Keratinocyte (primary cell): Measurements from ENCODE around the gene ME2. TPM values are rescaled to one million over a fixed set of nuclear protein-coding genes. Genes with fewer than 3 reads are reported as not detected.

ENCODE experiments used
- DNase-seq: peaks from one replicate; pipeline ENCODE4 v3.0.0-alpha.2; 2011; ENCODE audit warnings: low read depth, missing footprints, low spot score
- FAIRE-seq: peaks from 2 replicates; lab custom pipeline; 2011; peaks lifted over from hg19 to GRCh38; lab: Jason Lieb, UNC
- H2AFZ ChIP-seq: 2 replicates; pipeline ENCODE4 v1.6.0; 2012; ENCODE audit warnings: low read length, control low read depth, inconsistent platforms; ENCODE audit not compliant: control insufficient read depth
- H3K27ac ChIP-seq: 2 replicates; pipeline ENCODE4 v1.5.1; 2011; ENCODE audit warnings: low read length; ENCODE audit not compliant: control insufficient read depth, insufficient read depth
- H3K27me3 ChIP-seq: 3 replicates; pipeline ENCODE4 v1.6.0; 2011; ENCODE audit warnings: low read length; ENCODE audit not compliant: control insufficient read depth, insufficient read depth; ENCODE audit errors: extremely low read depth
- H3K36me3 ChIP-seq, 2 experiments: 2 replicates in 1 of 2; 3 replicates in 1 of 2; pipeline ENCODE4 v1.5.1; 2011; ENCODE audit warnings: low read length in 2 of 2, mild to moderate bottlenecking in 1 of 2; ENCODE audit not compliant: control insufficient read depth in 2 of 2, insufficient read depth in 2 of 2; ENCODE audit errors: extremely low read depth in 1 of 2
- H3K4me1 ChIP-seq: 3 replicates; pipeline ENCODE4 v1.5.1; 2011; ENCODE audit warnings: low read length; ENCODE audit not compliant: control insufficient read depth, insufficient read depth; ENCODE audit errors: extremely low read depth
- H3K4me2 ChIP-seq: 3 replicates; pipeline ENCODE4 v1.6.0; 2011; ENCODE audit warnings: low read depth, low read length; ENCODE audit not compliant: control insufficient read depth, insufficient read depth; ENCODE audit errors: extremely low read depth
- H3K4me3 ChIP-seq, 3 experiments: fragments of 200-600 bp in 1 of 3; sonication (generic) in 1 of 3; 2 replicates in 2 of 3; 3 replicates in 1 of 3; pipeline ENCODE4 v1.5.1; 2011 to 2016; ENCODE audit warnings: low read length in 3 of 3, mild to moderate bottlenecking in 3 of 3, control low read depth in 2 of 3, inconsistent platforms in 1 of 3, low read depth in 1 of 3, mixed read lengths in 1 of 3, mixed run types in 1 of 3, moderate library complexity in 1 of 3; ENCODE audit not compliant: control insufficient read depth in 2 of 3, insufficient read depth in 2 of 3; ENCODE audit errors: extremely low read depth in 1 of 3
- H3K79me2 ChIP-seq: 2 replicates; pipeline ENCODE4 v1.6.0; 2012; ENCODE audit warnings: low read length; ENCODE audit not compliant: control insufficient read depth, insufficient read depth
- H3K9ac ChIP-seq: 3 replicates; pipeline ENCODE4 v1.6.0; 2011; ENCODE audit warnings: low read length; ENCODE audit not compliant: control insufficient read depth, insufficient read depth; ENCODE audit errors: extremely low read depth
- H3K9me1 ChIP-seq: 3 replicates; pipeline ENCODE4 v1.6.0; 2011; ENCODE audit warnings: low read length; ENCODE audit not compliant: control insufficient read depth, insufficient read depth; ENCODE audit errors: extremely low read depth
- H3K9me3 ChIP-seq: 2 replicates; pipeline ENCODE4 v1.5.1; 2012; ENCODE audit warnings: low read depth, low read length; ENCODE audit not compliant: control insufficient read depth
- H4K20me1 ChIP-seq: 3 replicates; pipeline ENCODE4 v1.6.0; 2011; ENCODE audit warnings: low read length; ENCODE audit not compliant: control insufficient read depth, insufficient read depth; ENCODE audit errors: extremely low read depth
- EZH2 ChIP-seq: IDR thresholded peaks from one replicate; pipeline ENCODE4 v1.6.1; 2012; ENCODE audit warnings: inconsistent platforms, mild to moderate bottlenecking, low read length, moderate library complexity
- dilution Hi-C: fragments of 300-500 bp; cut with MboI; formaldehyde crosslinking; loops from one replicate; pipeline ENCODE4 v1.7.0; 2020; ENCODE audit warnings: low sequenced_read_pairs; ENCODE audit not compliant: extremely low pct_ligation_motif_present
- polyA plus RNA-seq, 5 experiments: library from polyadenylated mRNA; depleted of rRNA in 3 of 5; stranded (reverse) in 3 of 5; stranded (forward) in 1 of 5; unstranded in 1 of 5; fragments of >200 nt; gene quantifications; 1 replicate in 1 of 5; 2 replicates in 3 of 5; 3 replicates in 1 of 5; pipeline versions ENCODE4 v1.2.1 to v1.2.3, GENCODE V29; 2011 to 2012; ENCODE audit warnings: missing spikeins in 2 of 5, low read depth in 1 of 5, low replicate concordance in 1 of 5
- TF ChIP-seq, protein P1 (sequence below), 3 experiments: IDR thresholded peaks in 1 of 3; conservative IDR thresholded peaks in 1 of 3; optimal IDR thresholded peaks in 1 of 3; 2 replicates in 2 of 3; 3 replicates in 1 of 3; pipeline versions ENCODE3 to v1.5.1; 2011; ENCODE audit warnings: low read length in 3 of 3, mild to moderate bottlenecking in 3 of 3, moderate library complexity in 2 of 3, control low read depth in 1 of 3, inconsistent platforms in 1 of 3; ENCODE audit not compliant: insufficient read depth in 2 of 3; ENCODE audit errors: extremely low read depth in 1 of 3

ME2 gene
- polyA plus RNA-seq, 1 donor (not counting 4 experiments of a cell fraction or from before 2014, with no cell fraction given), result 72.0 TPM

GRCh38 chr18:50886929-50887328 is 8.0 kb downstream of the ME2 start:
- FAIRE-seq (no peak), DNase-seq (no peak)
- Histone ChIP-seq H3K4me2 (no peak overlapping the region), H3K79me2 (peaks cover 21% of the 10 kb centered on the region), H3K9me3 (no peaks in the 10 kb centered on the region), H2AFZ (no peak overlapping the region), H3K4me3 (no peak overlapping the region), H3K27me3 (no peaks in the 10 kb centered on the region), H3K27ac (no peak overlapping the region), H4K20me1 (peaks cover 2% of the 10 kb centered on the region), H3K9me1 (no peaks in the 10 kb centered on the region), H3K9ac (no peak overlapping the region), H3K36me3 (peaks cover 0 to 2% of the 10 kb centered on the region in 2 experiments), H3K4me1 (no peaks in the 10 kb centered on the region)
- TF ChIP-seq EZH2, result no peak
- TF ChIP-seq, protein P1, sequence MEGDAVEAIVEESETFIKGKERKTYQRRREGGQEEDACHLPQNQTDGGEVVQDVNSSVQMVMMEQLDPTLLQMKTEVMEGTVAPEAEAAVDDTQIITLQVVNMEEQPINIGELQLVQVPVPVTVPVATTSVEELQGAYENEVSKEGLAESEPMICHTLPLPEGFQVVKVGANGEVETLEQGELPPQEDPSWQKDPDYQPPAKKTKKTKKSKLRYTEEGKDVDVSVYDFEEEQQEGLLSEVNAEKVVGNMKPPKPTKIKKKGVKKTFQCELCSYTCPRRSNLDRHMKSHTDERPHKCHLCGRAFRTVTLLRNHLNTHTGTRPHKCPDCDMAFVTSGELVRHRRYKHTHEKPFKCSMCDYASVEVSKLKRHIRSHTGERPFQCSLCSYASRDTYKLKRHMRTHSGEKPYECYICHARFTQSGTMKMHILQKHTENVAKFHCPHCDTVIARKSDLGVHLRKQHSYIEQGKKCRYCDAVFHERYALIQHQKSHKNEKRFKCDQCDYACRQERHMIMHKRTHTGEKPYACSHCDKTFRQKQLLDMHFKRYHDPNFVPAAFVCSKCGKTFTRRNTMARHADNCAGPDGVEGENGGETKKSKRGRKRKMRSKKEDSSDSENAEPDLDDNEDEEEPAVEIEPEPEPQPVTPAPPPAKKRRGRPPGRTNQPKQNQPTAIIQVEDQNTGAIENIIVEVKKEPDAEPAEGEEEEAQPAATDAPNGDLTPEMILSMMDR (optimal IDR thresholded peaks at IDR 0.05 in 1 of 3, IDR thresholded peaks at IDR 0.05 in 1 of 3, conservative IDR thresholded peaks at IDR 0.05 in 1 of 3; ENCODE audit: extremely low read depth in 1 of 3, insufficient read depth in 2 of 3, low read length in 3 of 3), result no peak
- dilution Hi-C loops, result no loop called here

- H3K27me3 ChIP-seq, result no peaks in the 10 kb centered on the region
- H3K4me3 ChIP-seq, result no peak overlapping the region
- no peaks in the 10 kb centered on the region for H3K4me1 ChIP-seq
- H3K36me3 ChIP-seq, result peaks cover 3 to 8% of the 10 kb centered on the region in 2 experiments
- H3K79me2 ChIP-seq, result peaks cover 2% of the 10 kb centered on the region
- TF ChIP-seq, protein P1 (optimal IDR thresholded peaks at IDR 0.05 in 1 of 3, IDR thresholded peaks at IDR 0.05 in 1 of 3, conservative IDR thresholded peaks at IDR 0.05 in 1 of 3; ENCODE audit: extremely low read depth in 1 of 3, insufficient read depth in 2 of 3, low read length in 3 of 3), result no peak
- no peak for TF ChIP-seq EZH2
- DNase-seq, result no peak
- no peak for FAIRE-seq
- no peak overlapping the region for H3K27ac ChIP-seq
- no peaks in the 10 kb centered on the region for H3K9me3 ChIP-seq
- no peaks in the 10 kb centered on the region for H3K9me1 ChIP-seq
- H4K20me1 ChIP-seq, result no peaks in the 10 kb centered on the region
- no peak overlapping the region for H3K4me2 ChIP-seq
- dilution Hi-C loops, result no loop called here
- no peak overlapping the region for H3K9ac ChIP-seq
- H2AFZ ChIP-seq, result no peak overlapping the region
Measured at GRCh38 chr18:50895350-50896045, 16.6 kb downstream of the ME2 start.
